Activated CD8-positive, alpha-beta memory T cell treated with anti-CD3 and anti-CD28 coated beads for 48 hours (primary cell): ENCODE measurements around the gene FBXL15.
A peak's percentile ranks its signal among the peaks of the same experiment; 100 is the strongest.

Experiments
- DNase-seq, 3 experiments: peaks; one replicate each; pipeline ENCODE4 v3.0.0-alpha.2; 2020; ENCODE audit warnings: low read depth in 2 of 3, low spot score in 2 of 3

The FBXL15 gene

GRCh38 chr10:102424916-102425315 is 4.3 kb downstream of the FBXL15 start:
- DNase-seq, result no peak

GRCh38 chr10:102425444-102425843 is 4.8 kb downstream of the FBXL15 start:
- no peak for DNase-seq

GRCh38 chr10:102426803-102427287 is 6.2 kb downstream of the FBXL15 start:
- no peak for DNase-seq

GRCh38 chr10:102429468-102429867 is 8.8 kb downstream of the FBXL15 start:
- DNase-seq, result no peak

GRCh38 chr10:102431452-102432124 is 11.0 kb downstream of the FBXL15 start:
- no peak for DNase-seq

- peak; percentile 92 to 97 (median 96) for DNase-seq
These were observed 11.7 kb downstream of the FBXL15 start, which contains the start of gene CUEDC2 for GRCh38 chr10:102432162-102432950. Gene CUEDC2 (minus strand): TSS chr10:102432574. CDS start chr10:102425188, 7,386 bp downstream.

DNA sequence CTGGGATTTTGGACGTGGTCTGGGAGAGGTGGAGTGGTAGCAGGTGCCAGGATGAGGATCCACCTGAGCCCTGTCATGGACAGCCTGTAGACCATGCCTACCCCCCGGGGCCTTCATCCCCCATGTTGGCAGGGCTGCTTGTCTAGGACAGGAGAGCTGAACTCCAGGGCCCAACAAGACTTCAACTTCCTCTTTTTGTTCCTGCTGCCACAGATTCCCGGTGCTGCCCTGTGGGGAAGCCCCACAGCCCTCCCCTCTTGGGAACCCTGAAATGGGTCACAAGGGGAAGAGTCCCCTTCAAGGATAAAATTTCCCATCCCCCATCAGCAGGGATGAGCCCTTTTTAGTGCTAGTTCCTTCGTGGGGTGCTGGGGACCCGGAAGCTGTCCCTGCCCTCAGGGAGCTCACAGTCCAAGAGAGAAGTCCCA is 13.0 kb downstream of the FBXL15 start:
- DNase-seq, result no peak

GRCh38 chr10:102434394-102435132 is 13.9 kb downstream of the FBXL15 start:
- no peak for DNase-seq

GRCh38 chr10:102435133-102435497 is 14.5 kb downstream of the FBXL15 start:
- DNase-seq, result no peak

GRCh38 chr10:102435529-102436233 is 15.0 kb downstream of the FBXL15 start:
- DNase-seq, result peak in 1 of 3 experiments; percentile 37

- DNase-seq, result no peak
These were observed 15.7 kb downstream of the FBXL15 start for GRCh38 chr10:102436312-102436711.

GRCh38 chr10:102437515-102437914 is 16.9 kb downstream of the FBXL15 start:
- DNase-seq, result no peak

- no peak for DNase-seq
These were observed 17.7 kb downstream of the FBXL15 start for GRCh38 chr10:102438374-102438773.

GRCh38 chr10:102444851-102445250 is 24.2 kb downstream of the FBXL15 start:
- no peak for DNase-seq

- peak in 1 of 3 experiments; percentile 54 for DNase-seq
These were observed 28.9 kb downstream of the FBXL15 start for GRCh38 chr10:102449321-102450123.

- DNase-seq, result no peak
These were observed 29.4 kb downstream of the FBXL15 start for GRCh38 chr10:102450124-102450373.

- peak in 2 of 3 experiments; percentile 54 to 78 for DNase-seq
These were observed 29.9 kb downstream of the FBXL15 start for GRCh38 chr10:102450374-102451104.

- no peak for DNase-seq
These were observed 30.7 kb downstream of the FBXL15 start, which contains the start of gene C10orf95 for GRCh38 chr10:102451105-102451969. Gene C10orf95 (minus strand): TSS chr10:102451543. CDS start chr10:102451093, 450 bp downstream.
